SK-N-SH treated with all-trans-retinoic acid at 6 μM for 48 hours (cell line): Measurements from ENCODE around the gene LMBR1.

Source experiments
- ATAC-seq: fragments of 200-7000 bp; cut with Tn5 transposase; 3 replicates; pipeline ENCODE4 v1.9.1; 2020; ENCODE audit warnings: mild to moderate bottlenecking, moderate library complexity
- ARNTL ChIP-seq: fragments of 450-650 bp; formaldehyde crosslinking; IDR thresholded peaks from 2 replicates; pipeline ENCODE4 v1.5.0; 2020; ENCODE audit warnings: low read depth, mild to moderate bottlenecking, moderate library complexity, borderline replicate concordance
- BACH2 ChIP-seq: fragments of 250-450 bp; sonication (Bioruptor Pico); IDR thresholded peaks from 2 replicates; pipeline ENCODE4 v1.9.0; 2021; ENCODE audit warnings: mild to moderate bottlenecking, borderline replicate concordance
- CREB5 ChIP-seq: fragments of 250-450 bp; sonication (Bioruptor Pico); IDR thresholded peaks from 2 replicates; pipeline ENCODE4 v1.5.1; 2020; ENCODE audit warnings: low read depth, mild to moderate bottlenecking, moderate library complexity
- CSDC2 ChIP-seq: fragments of 250-450 bp; sonication (Bioruptor Pico); IDR thresholded peaks from 2 replicates; pipeline ENCODE4 v1.5.0; 2020; ENCODE audit warnings: mild to moderate bottlenecking, moderate library complexity
- CSRNP3 ChIP-seq: fragments of 250-450 bp; sonication (Bioruptor Pico); IDR thresholded peaks from 2 replicates; pipeline ENCODE4 v1.5.1; 2021; ENCODE audit warnings: mild to moderate bottlenecking, moderate library complexity
- GLIS3 ChIP-seq: fragments of 250-450 bp; sonication (Bioruptor Pico); IDR thresholded peaks from 2 replicates; pipeline ENCODE4 v1.5.0; 2020; ENCODE audit warnings: mild to moderate bottlenecking, moderate library complexity
- ISL1 ChIP-seq: fragments of 250-450 bp; sonication (Bioruptor Pico); IDR thresholded peaks from 2 replicates; pipeline ENCODE4 v2.1.2; 2022; ENCODE audit warnings: mild to moderate bottlenecking, moderate library complexity
- OSR1 ChIP-seq: fragments of 250-450 bp; sonication (Bioruptor Pico); IDR thresholded peaks from 2 replicates; pipeline ENCODE4 v1.8.0; 2022; ENCODE audit warnings: moderate library complexity, mild to moderate bottlenecking, inconsistent platforms
- PATZ1 ChIP-seq: fragments of 250-450 bp; sonication (Bioruptor Pico); IDR thresholded peaks from 2 replicates; pipeline ENCODE4 v1.8.0; 2020; ENCODE audit warnings: mild to moderate bottlenecking, moderate library complexity, borderline replicate concordance
- POU6F1 ChIP-seq: fragments of 250-450 bp; sonication (Bioruptor Pico); IDR thresholded peaks from 2 replicates; pipeline ENCODE4 v1.8.0; 2021; ENCODE audit warnings: low read depth, mild to moderate bottlenecking, moderate library complexity, borderline replicate concordance
- PPARA ChIP-seq: fragments of 250-450 bp; sonication (Bioruptor Pico); IDR thresholded peaks from 2 replicates; pipeline ENCODE4 v1.5.0; 2020; ENCODE audit warnings: mild to moderate bottlenecking, borderline replicate concordance
- RARB ChIP-seq: fragments of 250-450 bp; sonication (Bioruptor Pico); IDR thresholded peaks from 2 replicates; pipeline ENCODE4 v1.8.0; 2021; ENCODE audit warnings: mild to moderate bottlenecking, moderate library complexity
- SNAI2 ChIP-seq: fragments of 250-450 bp; sonication (Bioruptor Pico); IDR thresholded peaks from 2 replicates; pipeline ENCODE4 v1.5.0; 2020; ENCODE audit warnings: mild to moderate bottlenecking, moderate library complexity
- TCF4 ChIP-seq: fragments of 250-450 bp; sonication (Bioruptor Pico); IDR thresholded peaks from 2 replicates; pipeline ENCODE4 v1.8.0; 2021; ENCODE audit warnings: mild to moderate bottlenecking, moderate library complexity, borderline replicate concordance
- TOX ChIP-seq: fragments of 250-450 bp; sonication (Bioruptor Pico); IDR thresholded peaks from 2 replicates; pipeline ENCODE4 v1.8.0; 2021; ENCODE audit warnings: mild to moderate bottlenecking, moderate library complexity, borderline replicate concordance
- TSHZ2 ChIP-seq: fragments of 250-450 bp; sonication (Bioruptor Pico); IDR thresholded peaks from 2 replicates; pipeline ENCODE4 v1.5.0; 2020; ENCODE audit warnings: mild to moderate bottlenecking, moderate library complexity
- ZC3H10 ChIP-seq: fragments of 250-450 bp; sonication (Bioruptor Pico); IDR thresholded peaks from 2 replicates; pipeline ENCODE4 v1.5.1; 2021; ENCODE audit warnings: mild to moderate bottlenecking, moderate library complexity
- ZFP3 ChIP-seq: fragments of 250-450 bp; sonication (Bioruptor Pico); IDR thresholded peaks from 2 replicates; pipeline ENCODE4 v1.5.0; 2020; ENCODE audit warnings: mild to moderate bottlenecking, moderate library complexity
- ZFP30 ChIP-seq: fragments of 450-650 bp; formaldehyde crosslinking; IDR thresholded peaks from 2 replicates; pipeline ENCODE4 v1.5.0; 2022; ENCODE audit warnings: mild to moderate bottlenecking, moderate library complexity
- ZNF70 ChIP-seq: fragments of 450-650 bp; formaldehyde crosslinking; IDR thresholded peaks from 2 replicates; pipeline ENCODE4 v1.5.0; 2020; ENCODE audit warnings: mild to moderate bottlenecking, moderate library complexity
- ZNF8 ChIP-seq: fragments of 450-650 bp; formaldehyde crosslinking; IDR thresholded peaks from 2 replicates; pipeline ENCODE4 v1.5.0; 2020; ENCODE audit warnings: mild to moderate bottlenecking, moderate library complexity

Gene LMBR1

GRCh38 chr7:156759143-156759542, 133.8 kb downstream of the LMBR1 start:
- ATAC-seq: no peak
- TF ChIP-seq PATZ1 (CRISPR knock-in tag): no peak
- TF ChIP-seq POU6F1: no peak
- TF ChIP-seq ZC3H10: no peak
- no peak for TF ChIP-seq TOX
- TF ChIP-seq ZNF70 (CRISPR knock-in tag): no peak
- TF ChIP-seq CSRNP3 (CRISPR knock-in tag): no peak
- no peak for TF ChIP-seq OSR1 (CRISPR knock-in tag)
- no peak for TF ChIP-seq PPARA (CRISPR knock-in tag)
- no peak for TF ChIP-seq GLIS3
- TF ChIP-seq ARNTL: no peak
- no peak for TF ChIP-seq ZFP3 (CRISPR knock-in tag)
- TF ChIP-seq ZNF8: no peak

- TF ChIP-seq PPARA (CRISPR knock-in tag) (no peak), CREB5 (CRISPR knock-in tag) (no peak)
- no peak for ATAC-seq
These were observed 138.8 kb downstream of the LMBR1 start for GRCh38 chr7:156754201-156754600.

GRCh38 chr7:156753630-156754029, 139.4 kb downstream of the LMBR1 start:
- TF ChIP-seq CREB5 (CRISPR knock-in tag) (no peak), ZFP3 (CRISPR knock-in tag) (no peak), POU6F1 (no peak), BACH2 (CRISPR knock-in tag) (no peak), ZNF8 (no peak), TOX (no peak), ARNTL (no peak), TSHZ2 (CRISPR knock-in tag) (no peak), ISL1 (CRISPR knock-in tag) (no peak), PATZ1 (CRISPR knock-in tag) (no peak), SNAI2 (CRISPR knock-in tag) (no peak), RARB (no peak), TCF4 (CRISPR knock-in tag) (no peak), PPARA (CRISPR knock-in tag) (no peak), OSR1 (CRISPR knock-in tag) (no peak), CSDC2 (CRISPR knock-in tag) (no peak), ZC3H10 (no peak), ZFP30 (CRISPR knock-in tag) (no peak)
- TF ChIP-seq, all 23 proteins: peak for 0

More at GRCh38 chr7:156753630-156754029, 139.4 kb downstream of the LMBR1 start:
- no peak for ATAC-seq
